ENCODE measurements around the gene EFNB2. TPM values are rescaled to one million over a fixed set of nuclear protein-coding genes. Genes with fewer than 3 reads are reported as not detected.

EFNB2 gene
- total RNA-seq, 2 experiments from 2014 or later: 0.25 to 0.51 TPM

DNA sequence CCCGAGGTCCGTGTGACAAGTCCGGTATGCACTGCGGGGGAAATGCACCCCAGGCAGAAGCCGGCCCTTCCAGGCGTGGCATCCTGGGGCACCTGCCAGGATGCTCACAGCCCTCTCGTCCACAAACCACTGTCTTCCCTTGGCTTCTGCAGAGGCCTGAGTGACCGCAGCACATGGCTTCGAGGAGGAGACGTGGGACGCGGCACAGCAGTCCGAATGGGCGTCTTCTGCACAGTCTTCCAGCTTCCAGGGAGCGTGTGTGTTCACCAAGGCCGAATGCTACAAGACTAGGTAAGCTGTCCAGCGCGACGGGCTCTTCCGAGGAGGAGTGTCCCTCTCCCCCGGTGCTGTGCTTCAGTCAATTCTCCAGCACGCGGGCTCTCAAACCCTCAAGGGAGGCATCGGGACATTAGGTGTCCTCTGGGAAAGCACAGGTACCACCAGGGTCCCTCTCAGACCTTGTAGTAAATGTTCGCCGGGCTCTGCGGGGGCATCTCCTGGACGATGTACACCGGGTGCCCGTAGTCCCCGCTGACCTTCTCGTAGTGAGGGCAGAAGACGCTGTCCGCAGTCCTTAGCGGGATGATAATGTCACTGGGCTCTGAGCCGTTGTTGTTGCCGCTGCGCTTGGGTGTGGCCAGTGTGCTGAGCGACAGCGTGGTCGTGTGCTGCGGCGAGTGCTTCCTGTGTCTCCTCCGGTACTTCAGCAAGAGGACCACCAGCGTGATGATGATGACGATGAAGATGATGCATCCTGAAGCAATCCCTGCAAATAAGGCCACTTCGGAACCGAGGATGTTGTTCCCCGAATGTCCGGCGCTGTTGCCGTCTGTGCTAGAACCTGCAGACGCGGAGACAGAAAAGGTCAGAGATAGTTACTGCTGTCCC lies 42.6 kb downstream of the EFNB2 start:
- H3K27ac ChIP-seq (ENCODE audit: low read depth, low read length, poor library complexity, severe bottlenecking): no peak overlapping the region
- DNase-seq (ENCODE audit: low spot score): no peak
- no peaks in the 10 kb centered on the region for H3K9me2 ChIP-seq (ENCODE audit: insufficient read depth, low read length)
- H3K79me2 ChIP-seq (ENCODE audit: insufficient read depth, low read depth, low read length): no peaks in the 10 kb centered on the region
- no TSS peak for BruUV-seq (replicated peaks)
- H3K36me3 ChIP-seq (ENCODE audit: insufficient read depth, low read length): no peaks in the 10 kb centered on the region
- no peak overlapping the region for H2AFZ ChIP-seq (ENCODE audit: low read length)
- POLR2A ChIA-PET: no interaction called here
- H3K4me2 ChIP-seq (ENCODE audit: low read length): no peak overlapping the region
- H3K4me3 ChIP-seq (ENCODE audit: low read depth, low read length, poor library complexity, severe bottlenecking): no peak overlapping the region
- CTCF ChIA-PET (ENCODE audit: unreplicated experiment): interaction anchor here (0.6 kb wide), 1 partner anchor 44 kb away, joined by 3 read pairs; no protein-coding TSS in a partner anchor
- H4K20me1 ChIP-seq (ENCODE audit: insufficient read depth, low read length): no peaks in the 10 kb centered on the region
- intact Hi-C loops (cut with micrococcal nuclease; ENCODE audit: unreplicated experiment): no loop called here
- TF ChIP-seq EZH2phosphoT487 (IDR thresholded peaks at IDR 0.05; ENCODE audit: borderline replicate concordance, low read depth, low read length): no peak
- TF ChIP-seq, protein P1, sequence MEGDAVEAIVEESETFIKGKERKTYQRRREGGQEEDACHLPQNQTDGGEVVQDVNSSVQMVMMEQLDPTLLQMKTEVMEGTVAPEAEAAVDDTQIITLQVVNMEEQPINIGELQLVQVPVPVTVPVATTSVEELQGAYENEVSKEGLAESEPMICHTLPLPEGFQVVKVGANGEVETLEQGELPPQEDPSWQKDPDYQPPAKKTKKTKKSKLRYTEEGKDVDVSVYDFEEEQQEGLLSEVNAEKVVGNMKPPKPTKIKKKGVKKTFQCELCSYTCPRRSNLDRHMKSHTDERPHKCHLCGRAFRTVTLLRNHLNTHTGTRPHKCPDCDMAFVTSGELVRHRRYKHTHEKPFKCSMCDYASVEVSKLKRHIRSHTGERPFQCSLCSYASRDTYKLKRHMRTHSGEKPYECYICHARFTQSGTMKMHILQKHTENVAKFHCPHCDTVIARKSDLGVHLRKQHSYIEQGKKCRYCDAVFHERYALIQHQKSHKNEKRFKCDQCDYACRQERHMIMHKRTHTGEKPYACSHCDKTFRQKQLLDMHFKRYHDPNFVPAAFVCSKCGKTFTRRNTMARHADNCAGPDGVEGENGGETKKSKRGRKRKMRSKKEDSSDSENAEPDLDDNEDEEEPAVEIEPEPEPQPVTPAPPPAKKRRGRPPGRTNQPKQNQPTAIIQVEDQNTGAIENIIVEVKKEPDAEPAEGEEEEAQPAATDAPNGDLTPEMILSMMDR (conservative IDR thresholded peaks at IDR 0.05; ENCODE audit: low read length): no peak
- no peaks in the 10 kb centered on the region for H3K4me1 ChIP-seq (ENCODE audit: insufficient read depth, low read length, poor library complexity, severe bottlenecking)
- H3K9me3 ChIP-seq (ENCODE audit: low read length): no peaks in the 10 kb centered on the region

DNA sequence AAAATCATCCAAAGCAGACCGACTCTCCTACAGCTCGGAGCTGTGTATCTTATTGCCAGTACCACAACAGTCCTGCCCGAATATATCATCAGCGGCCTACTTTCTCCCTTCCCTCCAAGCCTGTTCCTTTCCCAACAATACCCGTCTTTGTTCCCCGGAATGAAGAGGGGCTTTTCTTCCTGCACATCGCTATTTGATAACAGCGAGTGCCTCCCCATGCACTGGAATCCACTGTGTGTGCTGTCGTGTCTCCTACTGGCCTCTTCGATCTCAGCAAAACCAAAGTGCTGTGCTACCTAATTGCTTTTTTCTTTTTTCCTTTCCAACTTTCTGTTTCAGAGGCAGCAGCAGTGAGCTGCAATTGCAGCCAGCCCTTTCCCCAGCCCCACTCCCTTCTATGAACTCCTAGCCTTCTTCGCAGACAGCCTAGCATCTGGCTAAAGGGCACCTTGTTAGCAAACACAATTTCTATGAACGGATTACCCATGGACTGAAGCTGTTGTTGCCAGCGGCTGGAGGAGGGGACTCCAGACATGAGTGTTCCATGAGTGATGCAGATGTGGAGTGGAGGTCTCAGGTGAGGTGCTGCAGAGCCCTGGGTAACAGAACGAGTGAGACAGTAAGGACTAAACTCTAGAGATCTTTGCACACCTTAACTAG lies 43.4 kb downstream of the EFNB2 start:
- DNase-seq (ENCODE audit: low spot score): no peak
- Histone ChIP-seq H3K4me2 (ENCODE audit: low read length) (no peak overlapping the region), H3K79me2 (ENCODE audit: insufficient read depth, low read depth, low read length) (no peaks in the 10 kb centered on the region), H2AFZ (ENCODE audit: low read length) (no peak overlapping the region), H3K9me3 (ENCODE audit: low read length) (no peaks in the 10 kb centered on the region), H3K36me3 (ENCODE audit: insufficient read depth, low read length) (no peaks in the 10 kb centered on the region), H3K4me3 (ENCODE audit: low read depth, low read length, poor library complexity, severe bottlenecking) (no peak overlapping the region), H3K9me2 (ENCODE audit: insufficient read depth, low read length) (no peaks in the 10 kb centered on the region), H3K27ac (ENCODE audit: low read depth, low read length, poor library complexity, severe bottlenecking) (no peak overlapping the region), H3K4me1 (ENCODE audit: insufficient read depth, low read length, poor library complexity, severe bottlenecking) (no peaks in the 10 kb centered on the region), H4K20me1 (ENCODE audit: insufficient read depth, low read length) (no peaks in the 10 kb centered on the region)
- TF ChIP-seq EZH2phosphoT487 (IDR thresholded peaks at IDR 0.05; ENCODE audit: borderline replicate concordance, low read depth, low read length): no peak
- TF ChIP-seq, protein P1 (conservative IDR thresholded peaks at IDR 0.05; ENCODE audit: low read length): no peak
- POLR2A ChIA-PET: no interaction called here
- CTCF ChIA-PET (ENCODE audit: unreplicated experiment): no interaction called here
- BruUV-seq (replicated peaks): no TSS peak
- intact Hi-C loops (cut with micrococcal nuclease; ENCODE audit: unreplicated experiment): no loop called here

DNA sequence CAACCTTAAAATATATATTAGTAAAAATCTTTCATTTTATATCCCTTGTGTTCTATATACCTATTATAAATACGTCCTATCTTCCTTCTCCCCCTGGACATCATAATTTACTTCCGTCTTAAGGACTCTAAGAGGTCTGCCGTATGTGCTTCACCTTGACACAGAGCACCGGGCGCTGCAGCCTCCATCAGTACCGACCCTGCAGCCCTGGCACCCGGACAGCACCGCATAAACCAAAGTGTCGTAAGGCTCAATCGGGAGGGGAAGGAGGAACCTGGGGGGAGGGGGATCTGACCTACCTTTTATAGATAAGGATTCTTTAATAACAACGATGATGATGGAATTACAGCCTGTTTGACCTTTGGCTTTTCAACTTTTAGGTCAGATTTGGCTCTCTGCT lies 44.0 kb downstream of the EFNB2 start:
- H4K20me1 ChIP-seq (ENCODE audit: insufficient read depth, low read length): no peaks in the 10 kb centered on the region
- no peak for DNase-seq (ENCODE audit: low spot score)
- no peaks in the 10 kb centered on the region for H3K9me2 ChIP-seq (ENCODE audit: insufficient read depth, low read length)
- H3K79me2 ChIP-seq (ENCODE audit: insufficient read depth, low read depth, low read length): no peaks in the 10 kb centered on the region
- no peak overlapping the region for H3K27ac ChIP-seq (ENCODE audit: low read depth, low read length, poor library complexity, severe bottlenecking)
- ChIA-PET POLR2A (no interaction called here), CTCF (ENCODE audit: unreplicated experiment) (no interaction called here)
- no peak overlapping the region for H2AFZ ChIP-seq (ENCODE audit: low read length)
- no peaks in the 10 kb centered on the region for H3K4me1 ChIP-seq (ENCODE audit: insufficient read depth, low read length, poor library complexity, severe bottlenecking)
- H3K4me2 ChIP-seq (ENCODE audit: low read length): no peak overlapping the region
- no TSS peak for BruUV-seq (replicated peaks)
- TF ChIP-seq, protein P1 (conservative IDR thresholded peaks at IDR 0.05; ENCODE audit: low read length): no peak
- no peak for TF ChIP-seq EZH2phosphoT487 (IDR thresholded peaks at IDR 0.05; ENCODE audit: borderline replicate concordance, low read depth, low read length)
- no peaks in the 10 kb centered on the region for H3K9me3 ChIP-seq (ENCODE audit: low read length)
- H3K4me3 ChIP-seq (ENCODE audit: low read depth, low read length, poor library complexity, severe bottlenecking): no peak overlapping the region
- H3K36me3 ChIP-seq (ENCODE audit: insufficient read depth, low read length): no peaks in the 10 kb centered on the region
- intact Hi-C loops (cut with micrococcal nuclease; ENCODE audit: unreplicated experiment): no loop called here
